GM18498 (cell line): ENCODE measurements around the gene ANKRD36B.
"Not testable (repeated sequence)": the region's sequence is repeated elsewhere in the genome, so short reads cannot be mapped to it uniquely, and the experiment has no call there.

ENCODE experiments used
- ATAC-seq: cut with Tn5 transposase; IDR thresholded peaks from one replicate; pipeline ENCODE4 v1.9.1; 2021; ENCODE audit warnings: mild to moderate bottlenecking, moderate library complexity; ENCODE audit not compliant: unreplicated experiment

ANKRD36B gene

GRCh38 chr2:97589598-97590510 is at the start of gene ANKRD36B:
Gene ANKRD36B, minus strand, starts transcription at chr2:97589877. Its CDS starts 192 bp downstream, at chr2:97589685.
- peak; percentile 76 for ATAC-seq

DNA sequence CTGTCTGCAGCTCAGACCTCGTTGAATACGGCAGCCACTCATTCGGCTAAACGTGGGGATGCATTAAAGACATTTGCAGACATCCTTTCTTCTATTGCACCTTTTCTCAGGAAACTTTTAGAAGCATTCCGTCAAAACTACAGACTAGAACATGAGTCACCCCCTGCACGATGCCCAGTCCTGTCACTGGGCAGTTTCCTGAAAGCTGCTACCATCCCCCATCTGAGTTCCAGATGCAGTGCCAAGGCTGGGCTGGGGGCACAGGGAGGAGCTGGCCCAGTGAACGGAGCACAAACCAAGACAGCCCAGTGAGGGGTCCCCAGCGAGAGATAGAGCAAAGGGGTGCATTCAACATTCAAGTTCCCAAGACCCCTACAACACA is 36.4 kb upstream of the ANKRD36B start:
- not testable (repeated sequence) for ATAC-seq

DNA sequence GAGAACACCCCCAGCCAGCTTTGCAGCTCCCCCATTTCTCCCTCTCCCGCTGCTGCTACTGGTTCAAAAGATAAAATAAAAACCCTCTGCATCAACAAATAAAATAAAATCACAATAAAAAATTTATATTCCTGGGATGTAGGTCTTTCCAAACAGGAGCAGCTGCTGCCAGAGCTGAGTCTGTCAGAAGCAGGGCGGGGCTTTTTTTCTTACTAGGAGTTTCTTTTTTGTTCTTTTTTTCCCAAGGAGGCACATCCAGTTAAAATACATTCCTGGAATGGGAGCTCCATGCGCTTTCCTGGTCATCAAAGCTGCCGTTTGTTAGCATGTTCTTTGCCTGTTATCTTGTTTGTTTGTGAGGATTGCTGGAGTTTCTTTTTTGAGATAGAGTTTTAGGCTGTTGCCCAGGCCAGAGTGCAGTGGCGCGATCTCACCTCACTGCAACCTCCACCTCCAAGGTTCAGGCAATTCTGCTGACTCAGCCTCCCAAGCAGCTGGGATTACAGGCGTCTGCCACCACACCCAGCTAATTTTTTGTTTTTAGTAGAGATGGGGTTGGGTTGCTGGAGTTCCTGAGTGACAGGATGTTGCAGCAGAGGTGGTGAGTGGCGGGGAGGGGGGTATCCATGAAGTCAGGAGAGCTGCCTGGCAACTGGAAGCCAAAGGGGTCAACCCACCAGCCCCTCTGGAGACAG is 35.8 kb upstream of the ANKRD36B start:
- ATAC-seq: not testable (repeated sequence)

DNA sequence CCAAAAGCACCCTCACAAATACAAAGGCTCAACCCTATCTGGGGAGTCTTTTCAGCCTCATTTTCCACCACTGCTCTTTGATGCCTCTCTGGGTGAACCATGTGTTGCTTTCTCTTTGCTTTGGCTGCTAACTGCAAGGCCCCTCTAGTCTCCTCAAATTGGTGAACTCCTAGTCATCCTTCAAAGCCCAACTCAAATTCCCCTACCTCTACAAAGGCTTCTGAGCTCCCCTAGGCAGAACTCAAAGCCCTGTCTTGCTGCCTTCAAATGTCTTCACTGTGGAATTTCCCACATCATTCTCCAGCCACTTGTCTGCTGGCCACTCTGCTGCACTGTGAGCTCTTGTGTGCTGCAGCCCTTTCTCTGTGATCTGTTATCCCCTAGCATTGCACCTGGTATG is 33.3 kb upstream of the ANKRD36B start:
- not testable (repeated sequence) for ATAC-seq

DNA sequence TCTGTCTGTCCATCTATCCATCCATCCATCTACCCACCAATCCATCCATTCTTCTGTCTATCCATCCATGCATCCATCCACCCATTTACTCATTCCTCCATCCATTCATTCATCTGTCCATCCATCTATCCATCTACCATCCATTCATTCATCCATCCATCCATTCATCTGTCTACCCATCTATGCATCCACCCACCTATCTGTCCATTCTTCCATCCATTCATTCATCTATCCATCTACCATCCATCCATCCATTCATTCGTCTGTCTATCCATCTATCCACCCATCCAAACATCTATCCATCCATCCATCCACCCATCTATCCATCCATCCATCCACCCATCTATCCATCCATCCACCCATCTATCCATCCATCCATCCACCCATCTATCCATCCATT is 30.8 kb upstream of the ANKRD36B start:
- not testable (repeated sequence) for ATAC-seq

DNA sequence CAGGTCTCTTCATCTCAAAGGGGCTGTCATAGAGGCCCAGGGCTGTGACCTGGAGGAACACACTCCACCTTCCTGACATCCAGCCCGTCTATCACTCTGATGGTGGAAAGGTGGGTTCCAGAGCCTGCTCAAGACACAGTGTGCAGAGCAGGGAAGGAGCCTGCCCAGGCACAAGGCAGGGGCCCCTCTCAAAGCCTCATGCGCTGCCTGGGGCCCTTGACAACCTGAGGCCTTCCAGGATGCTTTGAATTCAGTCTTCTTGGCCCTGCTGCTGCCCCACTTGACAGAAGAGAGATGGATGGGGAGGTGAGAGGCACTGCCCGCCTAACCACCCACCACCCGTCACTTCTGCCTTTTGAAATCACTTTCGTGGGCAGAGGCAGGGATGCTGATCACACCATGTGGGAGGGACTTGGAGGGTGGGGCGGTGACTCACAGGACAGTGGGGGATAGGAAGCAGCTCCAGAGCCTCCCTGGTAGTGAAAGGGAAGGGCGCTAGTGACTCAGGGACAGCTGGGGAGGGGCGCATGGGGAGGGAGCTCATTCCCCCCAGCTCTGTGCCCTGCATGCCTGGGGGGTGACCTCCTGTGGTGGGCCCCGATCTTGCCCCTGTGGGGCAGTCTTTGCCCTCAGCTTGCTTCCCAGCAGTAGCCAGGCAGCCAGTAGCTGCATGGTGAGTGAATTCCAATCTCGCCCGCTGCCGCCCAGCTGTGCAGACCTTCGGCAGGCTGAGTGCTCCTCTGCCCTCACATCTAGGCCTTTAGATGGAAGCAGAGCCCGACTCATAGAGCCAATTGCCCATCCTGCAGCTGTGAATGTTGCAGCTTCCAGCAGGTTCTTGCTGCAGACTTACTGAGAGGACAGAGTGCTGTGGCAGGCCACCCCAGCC is 29.5 kb upstream of the ANKRD36B start:
- not testable (repeated sequence) for ATAC-seq

GRCh38 chr2:97617911-97618310 is 28.2 kb upstream of the ANKRD36B start:
- ATAC-seq: no peak

- ATAC-seq: not testable (repeated sequence)
Observed at GRCh38 chr2:97615746-97616145, 26.1 kb upstream of the ANKRD36B start.

DNA sequence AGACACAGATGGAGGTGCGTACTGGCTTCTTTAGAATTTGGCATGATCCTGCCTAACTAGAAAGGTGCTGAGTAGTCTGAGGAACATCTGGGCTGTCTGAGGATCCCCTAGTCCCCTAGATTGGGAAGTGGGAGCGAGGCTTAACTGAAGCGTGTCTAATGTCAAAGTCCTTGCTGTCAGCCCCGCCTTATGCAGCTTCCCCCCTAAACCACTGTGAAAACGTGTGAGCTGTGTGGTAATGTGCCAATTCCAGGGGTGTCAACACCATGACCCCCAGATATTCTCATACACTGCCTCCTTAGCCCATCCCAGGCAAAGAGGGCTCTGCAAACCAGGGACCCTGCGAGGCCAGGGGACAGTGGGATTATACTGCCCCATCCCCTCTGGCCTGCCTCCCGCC is 22.2 kb upstream of the ANKRD36B start:
- ATAC-seq: not testable (repeated sequence)

- ATAC-seq: not testable (repeated sequence)
Observed at GRCh38 chr2:97608745-97609144, 19.1 kb upstream of the ANKRD36B start.

DNA sequence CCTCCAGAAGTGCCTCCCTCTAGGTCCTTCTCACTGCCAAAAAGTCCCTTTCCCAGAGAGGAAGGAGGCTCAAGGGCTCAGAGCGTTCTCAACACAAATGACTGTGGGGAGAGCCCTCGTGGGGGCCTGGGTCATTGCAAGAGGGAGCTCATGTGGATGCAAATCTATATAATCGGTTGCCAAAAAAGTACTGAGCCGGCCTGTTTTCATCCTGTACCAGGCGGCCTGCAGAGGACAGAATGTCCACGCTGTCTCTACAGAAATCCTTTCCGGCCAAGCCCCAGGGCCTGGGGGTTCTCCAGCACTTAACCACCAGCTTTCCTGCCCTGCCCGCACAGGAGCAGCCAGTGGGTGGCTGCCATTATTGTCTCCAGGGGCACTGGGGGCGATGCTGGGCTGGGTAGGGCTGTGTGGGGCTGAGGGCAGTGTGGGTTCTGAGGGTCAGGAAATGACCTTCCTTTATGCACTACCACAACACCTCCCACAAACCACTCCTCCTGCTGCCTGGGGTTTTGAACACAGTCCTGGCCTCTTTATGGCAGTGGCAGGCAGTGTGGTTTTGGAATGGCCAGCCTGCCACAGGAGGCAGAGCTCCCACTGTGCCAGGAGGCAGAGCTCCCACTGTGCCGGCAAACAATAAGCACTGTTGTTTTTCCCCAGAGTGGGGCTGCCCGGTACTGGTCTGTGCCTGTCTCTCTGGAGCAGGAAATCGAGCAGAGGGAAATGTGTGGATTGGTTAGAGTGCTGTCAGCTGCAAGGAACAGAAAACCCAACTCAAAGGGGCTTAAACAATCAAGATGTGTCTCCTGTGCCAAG is 16.1 kb upstream of the ANKRD36B start:
- ATAC-seq: not testable (repeated sequence)

DNA sequence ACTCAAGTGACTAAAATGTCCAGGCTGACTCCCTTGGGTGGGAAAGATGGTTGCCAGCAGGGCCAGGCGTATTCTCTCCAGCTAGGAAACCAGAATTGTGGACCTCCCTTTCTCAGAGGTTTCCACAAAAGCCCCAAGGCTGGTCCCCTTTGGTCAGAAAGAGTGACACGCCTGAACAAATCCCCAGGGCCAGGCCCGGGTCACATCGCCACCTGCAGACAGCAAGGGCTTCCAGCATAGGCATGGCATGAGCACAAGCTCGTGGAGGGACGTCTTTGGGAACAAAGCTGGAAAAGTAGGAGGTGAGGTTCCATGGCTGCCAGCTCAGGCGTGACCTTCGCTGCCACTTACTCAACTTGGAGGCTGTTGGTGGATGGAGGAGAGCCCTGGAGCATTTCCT is 15.4 kb upstream of the ANKRD36B start:
- ATAC-seq: peak; percentile 46

DNA sequence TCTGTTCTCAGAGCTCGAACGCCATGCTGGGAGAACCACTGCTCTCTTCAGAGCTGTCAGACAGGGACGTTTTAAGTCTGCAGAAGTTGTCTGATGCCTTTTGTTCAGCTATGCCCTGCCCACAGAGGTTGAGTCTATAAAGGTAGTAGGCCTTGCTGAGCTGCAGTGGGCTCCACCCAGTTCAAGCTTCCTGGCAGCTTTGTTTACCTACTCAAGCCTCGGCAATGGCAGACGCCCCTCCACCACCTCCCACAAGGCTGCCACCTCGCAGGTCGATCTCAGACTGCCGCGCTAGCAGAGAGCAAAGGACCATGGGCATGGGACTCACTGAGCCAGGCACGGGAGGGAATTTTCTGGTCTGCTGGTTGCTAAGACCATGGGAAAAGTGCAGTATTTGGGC is 11.9 kb upstream of the ANKRD36B start:
- not testable (repeated sequence) for ATAC-seq

GRCh38 chr2:97596180-97596579 is 6.5 kb upstream of the ANKRD36B start:
- ATAC-seq: not testable (repeated sequence)

DNA sequence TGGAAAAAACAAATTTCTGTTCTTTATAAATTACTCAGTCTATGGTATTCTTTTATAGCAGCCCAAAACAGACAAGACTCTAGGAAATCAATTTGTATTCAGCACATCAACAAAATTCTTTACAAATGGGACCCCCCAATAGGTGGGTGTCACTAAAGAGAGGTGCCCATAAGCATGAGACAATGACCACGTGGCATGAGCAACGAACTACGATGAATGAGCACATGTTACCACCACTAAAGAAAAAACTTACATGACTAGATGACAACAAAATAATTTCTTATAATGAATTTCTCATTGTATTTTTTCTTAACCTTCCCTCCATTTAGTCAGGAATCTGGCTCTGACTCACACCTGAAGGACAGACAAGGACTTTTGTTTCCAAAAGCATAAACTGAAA is 3.8 kb upstream of the ANKRD36B start:
- ATAC-seq: not testable (repeated sequence)

DNA sequence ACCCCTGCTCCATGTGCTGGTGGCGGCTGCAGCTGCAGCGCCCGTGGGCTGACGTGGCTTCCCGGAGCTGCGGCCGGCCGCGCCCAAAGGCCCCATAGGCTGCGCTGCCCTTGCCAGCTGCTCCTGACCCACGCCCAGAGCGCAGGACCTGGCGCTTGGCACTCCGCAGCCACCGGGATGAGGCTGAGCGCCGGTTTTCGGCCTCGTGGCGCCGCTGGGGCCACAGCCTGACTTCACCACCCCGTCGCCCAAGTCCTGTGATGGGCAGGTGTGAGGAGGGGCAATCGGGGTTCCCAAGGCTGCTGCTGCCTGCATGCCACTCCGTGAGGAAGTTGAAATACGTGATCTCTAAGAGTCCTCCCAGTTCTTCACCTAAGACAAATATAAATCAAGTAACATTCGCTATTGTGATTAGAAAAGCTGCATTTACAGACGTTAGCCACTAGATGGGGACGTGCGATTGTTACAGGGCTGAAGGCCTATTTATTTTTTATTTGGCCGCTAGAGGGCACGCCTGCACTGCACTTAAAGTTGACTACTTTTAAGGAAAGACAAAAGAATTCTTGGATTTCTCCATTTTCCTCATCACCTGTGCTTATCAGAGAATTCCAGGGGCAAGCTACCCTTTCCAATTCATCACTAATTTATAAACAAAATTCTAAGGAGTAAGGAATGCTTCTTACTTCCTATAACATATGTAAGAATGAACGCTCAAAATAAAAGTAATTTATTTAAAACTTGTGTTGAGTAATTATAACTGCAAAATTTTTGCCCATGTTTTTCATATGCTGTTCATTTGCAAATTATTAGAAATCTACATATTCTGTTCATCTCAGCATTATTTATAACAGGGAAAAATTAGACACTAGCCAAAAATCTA is 1.1 kb upstream of the ANKRD36B start:
- ATAC-seq: peak; percentile 53

- not testable (repeated sequence) for ATAC-seq
Observed at GRCh38 chr2:97589257-97589597, 450 bp downstream of the ANKRD36B start.

GRCh38 chr2:97565674-97566073 is 24.0 kb downstream of the ANKRD36B start:
- not testable (repeated sequence) for ATAC-seq

GRCh38 chr2:97552406-97552805 is 37.3 kb downstream of the ANKRD36B start:
- not testable (repeated sequence) for ATAC-seq
